Stimulated activated CD4-positive, alpha-beta T cell treated with anti-CD3 and anti-CD28 coated beads, Interleukin-1b, Interleukin-23, amount 100 ng/mL, for 1 hour (primary cell): ENCODE results near the gene SYT1.

Experiments used
- DNase-seq, 2 donors: peaks; one replicate each; pipeline ENCODE4 v3.0.0-alpha.2; 2020; ENCODE audit warnings: low read depth in 2 of 2

The SYT1 gene

DNA sequence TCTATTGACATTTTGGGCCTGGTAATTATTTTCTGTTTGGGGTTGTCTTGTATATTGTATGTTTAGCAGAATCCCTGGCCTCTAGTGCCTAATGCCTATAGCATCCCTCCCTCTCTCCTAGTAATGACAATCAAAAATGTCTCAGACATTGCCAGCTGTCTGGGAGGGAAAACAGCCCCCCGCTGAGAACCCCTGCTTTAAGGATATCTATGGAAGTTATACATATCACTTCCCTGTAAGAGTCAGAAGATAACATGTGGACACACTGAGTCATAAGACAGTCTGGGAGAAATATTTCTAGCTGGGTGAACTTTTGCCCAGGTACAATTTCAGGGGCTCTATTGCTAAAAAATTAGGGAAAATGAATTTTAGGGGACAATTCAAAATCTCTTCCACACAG is 571.2 kb downstream of the SYT1 start:
- no peak for DNase-seq

DNA sequence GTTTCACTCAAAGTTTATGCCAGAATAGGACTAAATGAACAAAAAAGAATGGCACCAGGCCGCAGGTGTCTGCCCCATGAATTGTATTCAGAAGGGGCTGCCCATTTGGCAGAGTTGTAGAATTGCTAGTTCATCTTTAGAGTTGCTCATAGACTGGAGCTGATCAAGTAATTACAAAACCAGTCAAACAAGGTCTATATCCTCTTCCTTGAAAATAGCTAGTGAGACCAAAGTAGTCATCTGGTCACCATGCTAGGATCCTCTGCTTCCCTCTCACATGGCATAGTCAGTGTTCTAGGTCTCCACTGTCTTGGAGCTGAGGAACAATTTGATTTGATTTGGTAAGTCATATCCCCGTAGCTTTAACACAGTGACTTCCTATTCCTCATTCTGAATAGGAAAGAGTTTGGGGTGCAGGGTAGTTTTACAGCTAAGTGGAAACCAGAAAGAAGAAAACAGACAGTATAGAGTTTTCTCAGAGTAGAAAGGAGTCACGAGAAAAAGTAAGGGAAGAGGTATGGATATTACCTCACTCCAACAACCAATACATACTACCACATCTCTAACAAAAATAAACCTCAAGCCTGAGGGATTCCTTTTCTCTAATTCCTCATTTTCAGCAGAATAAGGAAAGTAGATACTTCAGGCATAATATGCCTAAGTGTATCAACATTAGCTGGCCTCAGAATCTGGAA is 574.1 kb downstream of the SYT1 start:
- DNase-seq: no peak

DNA sequence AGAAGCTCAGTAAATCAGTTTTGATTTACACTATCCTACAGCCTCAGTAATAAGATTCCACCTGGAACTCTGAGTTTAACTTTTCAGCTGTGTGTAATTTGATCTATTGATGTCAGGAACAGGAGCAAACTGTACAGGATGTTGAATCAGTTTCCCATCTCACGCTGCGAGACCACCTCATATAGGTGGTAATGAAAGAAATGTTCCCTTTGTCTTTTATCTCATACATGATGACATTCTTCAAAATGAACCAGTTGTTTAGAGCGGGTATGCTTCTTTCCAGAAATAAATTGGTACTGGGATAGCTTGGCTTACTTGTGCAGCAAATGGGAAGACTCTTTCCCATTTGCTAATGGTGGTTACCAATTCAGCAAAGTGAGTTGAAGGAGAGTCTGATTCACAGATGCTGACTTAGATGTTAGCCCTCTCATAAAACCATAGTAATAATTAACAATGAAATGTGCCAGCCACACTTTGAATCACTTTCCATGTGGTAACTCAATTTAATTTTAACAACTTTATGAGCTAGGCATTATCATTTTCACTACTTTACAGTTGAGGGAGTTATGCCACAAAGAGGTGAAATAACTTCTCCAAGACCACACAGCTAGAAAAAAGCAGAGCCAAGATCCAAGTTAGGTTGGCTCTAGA is 574.7 kb downstream of the SYT1 start:
- no peak for DNase-seq

DNA sequence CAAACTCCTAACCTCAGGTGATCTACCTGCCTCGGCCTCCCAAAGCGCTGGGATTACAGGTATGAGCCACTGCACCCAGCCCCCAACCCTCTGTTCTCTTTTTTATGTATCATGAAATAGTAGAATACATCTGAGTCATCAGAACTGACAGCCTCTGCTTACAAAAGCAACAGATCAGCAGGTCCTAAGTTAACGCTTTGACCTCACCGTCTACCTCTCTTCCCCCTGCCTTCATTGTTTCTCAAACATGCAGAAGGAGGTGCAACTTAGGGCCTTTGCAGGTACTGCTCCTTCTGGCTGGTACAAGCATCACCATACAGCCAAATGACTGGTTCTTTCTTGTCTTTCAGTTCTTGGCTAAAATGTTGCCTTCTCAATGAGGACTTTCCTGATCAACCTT is 577.0 kb downstream of the SYT1 start:
- no peak for DNase-seq

DNA sequence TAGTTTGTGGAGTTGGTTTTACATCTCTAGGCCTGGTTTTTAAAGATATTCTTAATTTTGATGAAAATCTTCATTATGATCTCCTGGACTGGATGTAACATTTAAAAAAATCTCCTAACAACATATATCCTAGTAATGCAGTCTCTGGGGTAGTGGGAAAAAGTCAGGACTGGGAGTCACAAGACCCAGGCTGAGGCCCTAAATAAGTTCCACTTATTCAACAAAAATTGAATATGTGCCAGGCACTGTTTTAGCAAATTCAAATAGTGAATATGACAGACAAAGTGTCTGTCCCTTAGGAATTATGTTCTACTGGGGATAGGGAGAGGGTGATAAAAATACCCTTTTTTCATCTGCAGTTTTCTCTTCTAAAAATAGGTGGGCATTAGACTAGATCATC is 577.8 kb downstream of the SYT1 start:
- DNase-seq: no peak

DNA sequence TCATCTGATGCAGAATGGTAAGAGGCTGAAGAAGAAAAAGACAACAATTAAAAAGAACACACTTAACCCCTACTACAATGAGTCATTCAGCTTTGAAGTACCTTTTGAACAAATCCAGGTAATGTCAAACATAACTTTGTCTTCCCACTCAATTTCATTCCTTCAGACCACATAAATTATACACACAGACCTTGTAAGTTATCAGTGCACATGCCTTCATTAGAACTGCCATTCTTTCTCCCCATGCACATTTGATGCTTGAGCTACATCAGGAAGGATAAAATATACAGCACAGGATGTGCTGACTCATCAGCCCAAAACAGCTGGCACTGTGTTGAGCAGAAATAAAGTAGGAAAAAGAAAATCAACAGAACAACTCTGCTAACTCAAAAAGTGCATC is 579.5 kb downstream of the SYT1 start:
- DNase-seq: no peak

DNA sequence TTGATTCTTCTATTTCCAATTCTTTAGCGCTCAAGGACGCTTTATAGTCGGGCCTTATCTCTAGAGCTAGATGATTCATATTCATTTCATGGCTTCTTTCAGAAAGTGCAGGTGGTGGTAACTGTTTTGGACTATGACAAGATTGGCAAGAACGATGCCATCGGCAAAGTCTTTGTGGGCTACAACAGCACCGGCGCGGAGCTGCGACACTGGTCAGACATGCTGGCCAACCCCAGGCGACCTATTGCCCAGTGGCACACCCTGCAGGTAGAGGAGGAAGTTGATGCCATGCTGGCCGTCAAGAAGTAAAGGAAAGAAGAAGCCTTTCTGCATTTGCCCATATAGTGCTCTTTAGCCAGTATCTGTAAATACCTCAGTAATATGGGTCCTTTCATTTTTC is 584.2 kb downstream of the SYT1 start:
- DNase-seq: no peak

DNA sequence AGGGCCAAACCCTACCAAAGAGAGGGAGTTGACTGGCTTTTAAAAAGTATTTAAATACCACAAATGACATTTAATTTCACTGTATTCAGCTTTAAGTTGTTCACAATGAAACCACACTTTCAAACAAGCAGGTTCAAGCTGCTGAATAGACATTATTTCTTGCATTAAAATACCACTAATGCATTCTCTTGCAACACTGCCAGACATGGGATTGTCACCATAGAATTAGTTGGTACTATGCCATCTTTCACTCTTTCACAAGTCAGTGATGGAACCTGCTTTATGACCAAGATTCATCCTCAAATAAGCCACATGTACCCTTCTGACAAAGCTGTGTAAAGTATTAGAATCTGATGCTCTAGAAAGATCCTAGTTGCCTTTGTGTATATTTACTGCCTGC is 586.8 kb downstream of the SYT1 start:
- no peak for DNase-seq

DNA sequence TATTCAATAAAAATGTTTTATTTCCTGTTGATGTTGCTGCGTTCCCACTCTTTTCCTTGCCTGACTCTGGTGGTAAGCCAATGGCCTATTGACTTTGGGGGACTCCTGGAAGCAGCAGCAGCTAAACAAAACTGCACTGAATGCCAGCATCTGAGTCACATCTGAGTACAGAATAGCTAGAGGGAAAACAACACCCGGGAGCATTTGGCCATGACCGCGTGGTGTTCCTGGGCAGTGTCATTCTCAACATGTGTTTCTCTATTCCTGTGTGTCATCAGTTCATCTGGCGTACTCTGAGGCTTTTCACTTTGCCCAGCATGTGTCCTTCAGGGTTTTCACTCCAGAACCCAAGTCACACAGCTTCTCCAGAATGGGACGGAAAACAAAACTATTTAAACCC is 587.4 kb downstream of the SYT1 start:
- no peak for DNase-seq

DNA sequence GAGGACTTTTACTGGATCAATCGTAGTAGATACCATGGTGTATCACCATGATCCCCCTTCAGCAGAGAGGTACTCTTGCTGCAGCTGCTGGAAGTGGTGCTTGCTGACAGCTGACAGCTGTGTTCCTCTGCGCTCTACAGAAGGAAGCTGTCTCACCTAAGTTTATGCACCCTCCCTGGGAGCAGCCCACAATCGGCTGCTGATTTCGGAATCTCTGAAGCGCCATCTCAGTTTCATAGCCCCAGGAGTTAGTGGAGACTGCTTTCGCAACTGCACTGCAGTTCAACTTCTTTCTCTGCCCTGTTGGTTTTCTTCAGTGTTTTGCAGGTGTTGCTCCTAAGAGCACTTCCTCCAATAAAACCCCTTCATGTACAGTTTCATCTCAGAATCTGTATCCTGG is 588.3 kb downstream of the SYT1 start:
- DNase-seq: no peak

DNA sequence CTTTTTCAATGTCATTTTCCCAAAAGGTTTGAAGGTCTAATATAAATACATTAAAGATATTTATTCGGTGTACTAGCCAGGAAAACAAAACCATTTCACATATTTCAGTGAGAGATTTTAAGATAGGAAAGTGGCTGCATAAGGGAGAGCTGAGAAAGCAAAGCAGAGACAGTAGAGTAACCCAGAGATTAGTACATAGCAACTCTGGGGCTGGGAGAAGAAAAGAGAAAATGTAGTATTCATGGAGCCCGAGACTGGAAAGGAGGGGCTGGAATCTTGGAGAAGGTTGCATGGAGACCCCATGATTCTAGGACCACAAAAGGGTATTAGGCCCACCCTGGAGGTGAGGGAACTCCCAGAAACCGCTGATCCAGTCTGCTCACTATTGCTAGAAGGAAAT is 589.2 kb downstream of the SYT1 start:
- no peak for DNase-seq

DNA sequence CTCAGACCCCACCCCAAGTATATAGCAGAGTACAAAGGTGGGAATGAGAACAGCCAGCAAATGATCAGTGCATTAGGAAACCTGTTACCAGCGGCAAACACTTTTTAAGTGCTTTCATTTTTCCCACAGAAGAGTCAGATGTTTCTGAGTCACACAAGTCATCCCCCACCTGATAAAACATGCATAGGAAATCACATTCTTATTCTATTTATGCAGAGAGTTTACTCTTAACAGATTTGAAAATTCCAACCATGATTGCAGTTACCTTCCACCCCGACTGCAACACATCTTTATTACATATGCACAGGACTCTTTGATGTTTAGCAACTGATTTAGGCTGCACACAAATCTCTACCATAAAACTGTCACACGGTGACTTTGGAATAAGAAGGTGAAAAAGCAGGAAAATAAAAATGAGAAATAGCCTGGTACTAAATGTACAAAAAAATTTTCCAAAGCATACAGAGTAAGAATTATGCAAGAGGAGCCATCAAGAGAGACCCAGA is 589.8 kb downstream of the SYT1 start:
- no peak for DNase-seq

DNA sequence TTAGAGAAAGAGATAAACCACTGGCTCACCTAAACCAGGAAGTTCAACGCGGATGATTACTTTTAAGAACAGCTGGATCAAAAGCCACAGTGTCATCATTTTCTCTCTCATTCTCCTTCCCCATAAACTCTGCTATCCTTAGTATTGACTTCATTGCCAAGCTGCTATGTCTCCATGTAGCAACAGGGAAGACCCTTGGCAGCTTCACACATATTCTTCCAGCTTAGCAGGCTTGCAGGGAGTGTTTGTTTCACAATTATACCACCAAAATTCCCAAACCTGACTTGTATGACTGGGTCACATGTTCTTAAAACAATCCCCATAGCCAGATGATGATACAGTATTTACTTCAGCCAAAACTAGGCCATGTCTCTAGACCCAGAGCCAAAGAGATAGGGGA is 590.7 kb downstream of the SYT1 start:
- DNase-seq: no peak

DNA sequence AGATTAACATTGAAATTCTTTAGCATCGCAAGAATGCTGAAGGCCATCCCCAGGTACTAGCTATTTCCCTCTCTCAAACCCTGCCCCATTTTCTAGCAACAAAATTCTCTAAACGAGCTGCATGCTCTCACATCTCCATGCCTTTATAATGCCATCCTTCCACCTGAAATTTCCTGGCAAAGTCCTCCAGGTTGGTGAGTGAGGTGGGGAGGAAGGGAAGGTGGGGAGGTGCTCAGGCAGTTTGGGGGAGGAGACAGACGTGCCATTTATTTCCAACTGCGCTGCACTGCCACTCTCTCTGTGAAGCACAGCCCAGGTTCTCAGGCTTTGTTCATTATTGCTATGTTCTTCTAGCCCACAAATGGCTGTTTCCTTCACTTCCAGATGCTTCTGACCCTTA is 617.7 kb downstream of the SYT1 start:
- no peak for DNase-seq

DNA sequence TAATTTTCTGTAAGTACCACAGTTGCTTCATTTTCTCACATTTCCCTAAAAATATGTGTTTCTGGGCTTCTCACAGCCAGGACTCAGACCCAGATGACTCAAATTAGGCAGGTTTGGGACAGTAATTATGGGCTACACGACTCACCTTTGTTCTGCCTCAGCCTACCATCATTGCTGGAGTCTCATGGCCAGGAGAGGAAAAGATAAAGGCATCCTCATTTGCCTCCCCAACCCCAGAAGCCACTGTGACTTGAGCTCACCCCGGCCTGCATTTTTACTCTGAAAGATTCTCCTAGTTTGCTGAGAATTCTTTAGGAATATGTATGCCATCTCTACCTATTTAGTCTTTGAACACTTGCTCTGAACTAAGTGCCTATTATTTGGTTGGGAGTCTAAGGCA is 618.3 kb downstream of the SYT1 start:
- DNase-seq: no peak

DNA sequence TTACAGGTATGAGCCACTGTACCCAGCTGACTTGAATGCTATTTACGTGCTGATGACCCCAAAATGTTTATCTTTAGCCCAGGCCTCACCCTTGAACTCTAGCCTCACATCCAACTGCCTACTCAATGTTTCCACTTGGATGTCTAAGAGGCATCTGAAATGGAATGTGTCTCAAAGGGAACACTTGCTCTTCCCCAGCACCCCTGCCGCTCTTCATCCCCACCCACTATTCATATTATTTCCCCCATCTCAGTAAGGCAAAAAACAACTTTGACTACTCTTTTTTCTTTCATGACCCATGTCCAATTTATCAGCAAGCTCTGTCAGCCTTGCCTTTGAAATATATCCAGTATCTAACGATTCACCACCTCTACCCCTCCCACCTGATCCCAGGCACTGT is 621.6 kb downstream of the SYT1 start:
- DNase-seq: no peak

DNA sequence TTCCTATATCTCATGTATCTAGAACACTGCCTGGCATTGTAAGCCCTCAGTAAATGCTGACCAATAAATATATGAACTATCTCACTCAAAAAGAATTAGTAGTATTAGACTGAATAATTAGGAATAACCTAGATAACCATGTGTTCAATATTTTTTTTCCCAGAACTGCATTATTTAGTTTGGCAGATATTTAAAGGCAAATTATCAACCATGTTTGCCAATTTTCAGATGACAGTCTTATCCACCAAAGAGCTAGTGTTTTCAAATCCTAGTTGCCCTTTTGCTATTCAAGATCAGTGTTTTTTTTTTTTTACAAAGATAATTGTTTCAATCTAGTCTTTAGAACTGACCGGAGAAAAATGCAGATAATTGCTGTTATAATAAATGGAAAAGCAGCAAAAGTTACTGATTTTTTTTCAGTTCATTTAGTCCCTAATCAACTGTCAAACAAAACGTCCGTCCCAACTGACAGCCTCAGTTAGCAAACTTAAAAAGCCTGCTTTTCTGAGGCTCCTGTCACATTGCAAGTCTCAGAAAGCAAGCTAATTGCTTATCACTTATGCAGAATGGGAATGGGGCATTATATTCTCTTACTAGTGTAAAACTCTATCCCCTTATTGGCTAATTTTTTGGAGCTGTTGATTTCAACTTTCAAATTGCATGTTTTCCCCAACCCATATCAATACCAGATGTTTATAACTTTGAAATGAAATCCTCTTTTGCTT is 623.0 kb downstream of the SYT1 start:
- no peak for DNase-seq
